ENCODE data around the gene PIAS1.
"Not testable (repeated sequence)": the region's sequence is repeated elsewhere in the genome, so short reads cannot be mapped to it uniquely, and the experiment has no call there.

Gene PIAS1

DNA sequence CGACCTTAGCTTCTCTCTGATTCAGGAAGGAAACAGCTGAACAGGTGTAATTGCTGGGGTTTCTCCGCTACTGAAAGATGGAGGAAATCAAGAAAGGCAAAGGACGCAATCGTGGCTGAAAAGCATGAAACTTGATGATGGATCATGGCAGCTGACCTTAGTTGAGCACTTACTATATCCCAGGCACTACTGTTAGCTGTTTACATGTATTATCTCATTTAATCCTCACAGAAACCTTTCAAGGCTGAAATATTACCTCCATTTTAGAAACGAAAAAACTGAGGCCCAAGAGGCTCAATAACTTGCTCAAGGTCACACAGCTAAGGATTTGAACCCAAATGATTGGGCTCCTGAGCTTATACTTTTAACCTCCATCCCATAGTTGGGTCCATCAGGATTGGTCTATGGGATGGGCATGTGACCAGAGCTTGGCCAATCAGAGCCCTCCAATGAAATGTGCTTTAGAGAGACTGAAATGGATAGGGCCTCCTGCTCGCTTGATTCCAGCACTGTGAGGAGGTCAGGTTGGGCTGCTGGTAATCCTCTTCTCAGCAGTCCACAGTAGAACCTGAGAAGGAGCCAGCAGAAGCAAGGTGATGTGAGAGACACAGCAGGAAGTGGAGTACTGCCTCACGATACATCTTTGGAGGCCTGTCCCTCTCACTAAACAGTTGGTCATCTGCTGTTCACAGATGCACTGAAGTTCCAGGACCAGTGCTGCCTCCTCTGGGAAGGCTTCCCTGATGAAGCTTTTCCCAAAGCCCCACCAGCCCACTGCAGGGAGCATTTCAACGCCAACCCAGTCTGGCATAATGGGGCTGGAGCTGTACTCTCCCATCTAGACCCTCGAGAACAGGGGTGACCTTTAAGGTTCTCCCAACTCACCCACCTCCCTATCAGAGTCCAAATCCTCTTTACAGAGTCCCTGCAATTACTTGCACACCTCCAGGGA, 165.0 kb downstream of the PIAS1 start:
- no peak for DNase-seq (ENCODE audit: low spot score)

DNA sequence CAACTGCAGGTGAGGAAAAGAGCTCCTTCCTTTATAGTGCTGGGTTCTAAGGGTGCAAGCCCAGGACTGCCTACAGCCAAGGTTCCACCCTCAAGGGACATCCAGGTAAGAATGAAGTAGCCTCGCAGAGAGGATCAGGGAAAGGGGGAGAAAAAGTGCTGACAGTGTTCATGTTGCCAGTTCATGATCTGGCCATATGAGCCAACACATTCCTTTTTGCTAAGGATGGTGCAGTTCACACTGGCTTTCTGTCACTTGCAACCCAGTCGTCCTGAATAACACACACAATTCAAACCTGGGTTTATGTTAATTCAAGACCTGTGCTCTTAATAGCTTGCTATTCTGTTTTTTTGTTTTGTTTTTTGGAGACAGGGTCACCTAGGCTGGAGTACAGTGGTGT, 166.4 kb downstream of the PIAS1 start:
- DNase-seq (ENCODE audit: low spot score): no peak

DNA sequence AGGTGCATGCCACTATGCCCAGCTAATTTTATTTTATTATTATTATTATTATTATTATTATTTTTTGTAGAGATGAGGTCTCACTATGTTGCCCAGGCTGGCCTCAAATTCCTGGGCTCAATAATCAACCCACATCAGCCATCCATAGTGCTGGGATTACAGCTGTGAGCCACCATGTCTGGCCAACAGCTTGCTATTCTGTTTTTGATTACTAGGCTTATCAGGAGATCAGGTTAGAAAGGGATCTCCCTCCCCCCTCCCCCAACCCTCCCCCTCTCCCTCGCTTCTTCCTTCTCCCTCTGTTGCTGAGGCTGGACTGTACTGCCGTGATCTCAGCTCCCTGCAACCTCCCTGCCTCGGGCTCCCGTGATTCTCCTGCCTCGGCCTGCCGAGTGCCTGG, 166.9 kb downstream of the PIAS1 start:
- no peak for DNase-seq (ENCODE audit: low spot score)

DNA sequence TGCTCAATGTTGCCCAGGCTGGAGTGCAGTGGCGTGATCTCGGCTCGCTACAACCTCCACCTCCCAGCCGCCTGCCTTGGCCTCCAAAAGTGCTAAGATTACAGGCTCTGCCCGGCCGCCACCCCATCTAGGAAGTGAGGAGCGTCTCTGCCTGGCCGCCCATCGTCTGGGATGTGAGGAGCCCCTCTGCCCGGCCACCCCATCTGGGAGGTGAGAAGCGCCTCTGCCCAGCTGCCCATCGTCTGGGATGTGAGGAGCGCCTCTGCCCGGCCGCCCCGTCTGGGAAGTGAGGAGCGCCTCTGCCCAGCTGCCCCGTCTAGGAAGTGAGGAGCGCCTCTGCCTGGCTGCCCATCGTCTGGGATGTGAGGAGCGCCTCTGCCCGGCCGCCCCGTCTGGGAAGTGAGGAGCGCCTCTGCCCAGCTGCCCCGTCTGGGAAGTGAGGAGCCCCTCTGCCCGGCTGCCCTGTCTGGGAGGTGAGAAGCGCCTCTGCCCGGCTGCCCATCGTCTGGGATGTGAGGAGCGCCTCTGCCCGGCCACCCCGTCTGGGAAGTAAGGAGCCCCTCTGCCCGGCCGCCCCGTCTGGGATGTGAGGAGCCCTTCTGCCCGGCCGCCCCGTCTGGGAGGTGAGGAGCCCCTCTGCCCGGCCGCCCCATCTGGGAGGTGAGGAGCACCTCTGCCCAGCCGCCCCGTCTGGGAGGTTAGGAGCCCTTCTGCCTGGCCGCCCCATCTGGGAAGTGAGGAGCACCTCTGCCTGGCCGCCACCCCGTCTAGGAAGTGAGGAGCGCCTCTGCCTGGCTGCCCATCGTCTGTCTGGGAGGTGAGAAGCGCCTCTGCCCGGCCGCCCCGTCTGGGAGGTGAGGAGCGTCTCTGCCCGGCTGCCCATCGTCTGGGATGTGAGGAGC, 167.7 kb downstream of the PIAS1 start:
- not testable (repeated sequence) for DNase-seq (ENCODE audit: low spot score)

DNA sequence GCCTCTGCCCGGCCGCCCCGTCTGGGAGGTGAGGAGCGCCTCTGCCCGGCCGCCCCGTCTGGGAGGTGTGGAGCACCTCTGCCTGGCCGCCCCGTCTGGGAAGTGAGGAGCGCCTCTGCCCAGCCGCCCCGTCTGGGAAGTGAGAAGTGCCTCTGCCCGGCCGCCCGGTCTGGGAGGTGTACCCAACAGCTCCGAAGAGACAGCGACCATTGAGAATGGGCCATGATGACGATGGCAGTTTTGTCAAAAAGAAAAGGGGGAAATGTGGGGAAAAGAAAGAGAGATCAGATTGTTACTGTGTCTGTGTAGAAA, 168.3 kb downstream of the PIAS1 start:
- DNase-seq (ENCODE audit: low spot score): not testable (repeated sequence)

DNA sequence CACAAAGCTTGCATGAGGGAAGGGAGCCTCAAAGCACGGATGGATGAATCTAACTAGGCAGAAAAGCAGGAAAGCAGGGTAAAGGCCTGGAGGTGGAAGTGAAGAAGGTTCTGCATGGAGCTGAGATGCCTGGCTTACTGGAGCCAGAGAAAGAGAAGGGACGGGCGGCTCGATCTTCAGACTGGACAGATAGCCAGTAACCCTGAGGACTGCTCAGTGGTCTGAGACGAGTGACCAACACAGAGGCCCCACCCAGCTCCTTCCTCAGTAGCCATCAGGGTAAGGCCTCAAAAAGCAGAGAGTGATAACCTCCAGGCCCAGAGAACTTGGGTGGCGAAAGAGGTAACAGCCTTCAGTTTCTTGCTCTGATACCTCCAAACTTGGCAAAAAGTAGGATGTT, 169.1 kb downstream of the PIAS1 start:
- DNase-seq (ENCODE audit: low spot score): no peak

DNA sequence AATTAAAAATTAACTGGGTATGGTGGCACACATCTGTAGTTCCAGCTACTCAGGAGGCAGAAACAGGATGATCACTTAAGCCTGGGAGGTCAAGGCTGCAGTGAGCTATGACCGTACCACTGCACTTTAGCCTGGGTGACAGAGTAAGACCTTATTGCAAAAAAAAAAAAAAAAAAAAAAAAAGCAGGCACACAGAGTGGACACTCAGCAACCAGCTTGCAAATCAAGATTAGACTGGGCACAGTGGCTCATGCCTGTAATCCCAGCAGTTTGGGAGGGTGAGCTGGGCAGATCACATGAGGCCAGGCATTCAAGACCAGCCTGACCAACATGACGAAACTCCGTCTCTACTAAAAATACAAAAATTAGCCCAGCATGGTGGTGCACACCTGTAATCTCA, 170.0 kb downstream of the PIAS1 start:
- DNase-seq (ENCODE audit: low spot score): no peak

DNA sequence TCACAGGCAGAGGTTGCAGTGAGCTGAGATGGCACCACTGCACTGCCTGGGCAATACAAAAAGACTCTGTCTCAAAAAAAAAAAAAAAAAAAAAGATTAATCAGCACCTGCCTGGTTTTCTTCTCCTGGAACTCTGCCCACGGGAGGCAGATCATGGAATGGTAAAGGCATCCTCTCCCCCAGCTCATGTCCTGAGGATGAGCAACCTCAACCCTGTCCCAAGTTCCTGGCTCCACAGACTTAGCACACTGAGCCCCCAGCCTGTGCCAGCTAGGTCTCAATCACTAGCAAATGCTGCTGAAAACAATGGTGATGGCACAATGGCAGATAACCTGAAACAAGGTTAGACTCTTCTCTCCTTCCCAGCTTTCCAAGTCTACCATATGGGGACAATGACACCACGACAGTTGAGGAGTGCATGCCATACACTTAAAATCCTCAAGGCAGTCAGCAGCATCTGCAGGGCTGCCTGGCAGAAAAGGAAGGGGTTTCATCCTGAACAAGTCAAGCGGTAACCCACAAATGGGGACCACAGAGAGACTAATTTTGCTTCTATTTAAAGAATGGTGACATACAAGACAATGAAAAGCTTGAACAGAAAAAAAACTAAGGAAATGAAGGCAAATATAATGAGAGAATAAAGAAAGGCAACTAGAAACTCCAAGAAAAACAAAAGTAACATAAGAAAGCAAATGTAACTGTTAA, 170.6 kb downstream of the PIAS1 start:
- DNase-seq (ENCODE audit: low spot score): no peak

DNA sequence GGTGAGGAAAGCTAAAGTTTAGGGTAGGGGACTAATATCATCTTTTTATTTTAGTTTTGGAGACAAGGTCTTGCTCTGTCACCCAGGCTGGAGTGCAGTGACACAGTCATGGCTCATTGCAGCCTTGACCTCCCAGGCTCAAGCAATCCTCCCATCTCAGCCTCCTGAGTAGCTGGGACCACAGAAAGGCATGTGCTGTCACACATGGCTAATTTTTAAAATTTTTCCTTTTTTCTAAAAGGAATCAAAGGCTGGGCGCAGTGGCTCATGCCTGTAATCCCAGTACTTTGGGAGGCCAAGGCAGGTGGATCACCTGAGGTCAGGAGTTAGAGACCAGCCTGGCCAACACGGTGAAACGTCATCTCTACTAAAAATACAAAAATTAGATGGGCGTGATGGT, 171.3 kb downstream of the PIAS1 start:
- DNase-seq (ENCODE audit: low spot score): not testable (repeated sequence)

DNA sequence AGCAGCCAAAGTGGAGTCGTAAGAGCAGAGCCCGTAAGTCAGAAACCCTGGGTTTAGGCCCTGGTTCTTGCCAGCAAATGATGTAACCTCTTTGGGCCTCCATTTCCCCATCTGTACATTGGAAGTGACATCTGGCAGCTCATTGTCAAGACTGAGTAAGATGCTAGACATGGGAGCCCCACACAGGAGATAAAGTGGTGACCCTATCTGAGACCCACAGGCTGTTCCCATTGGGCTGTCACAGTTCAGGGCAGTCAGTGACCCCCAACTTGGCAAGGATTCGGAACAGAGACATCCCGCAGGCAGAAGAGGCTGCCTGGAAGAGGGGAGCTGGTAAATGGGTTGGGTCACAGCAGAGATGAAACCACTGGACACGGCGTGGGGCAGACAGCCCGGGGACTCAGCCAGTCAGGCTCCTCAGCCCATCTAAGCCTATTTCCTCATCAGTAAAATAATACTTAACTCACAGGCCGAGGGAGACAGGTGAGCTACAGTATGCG, 173.6 kb downstream of the PIAS1 start:
- no peak for DNase-seq (ENCODE audit: low spot score)

DNA sequence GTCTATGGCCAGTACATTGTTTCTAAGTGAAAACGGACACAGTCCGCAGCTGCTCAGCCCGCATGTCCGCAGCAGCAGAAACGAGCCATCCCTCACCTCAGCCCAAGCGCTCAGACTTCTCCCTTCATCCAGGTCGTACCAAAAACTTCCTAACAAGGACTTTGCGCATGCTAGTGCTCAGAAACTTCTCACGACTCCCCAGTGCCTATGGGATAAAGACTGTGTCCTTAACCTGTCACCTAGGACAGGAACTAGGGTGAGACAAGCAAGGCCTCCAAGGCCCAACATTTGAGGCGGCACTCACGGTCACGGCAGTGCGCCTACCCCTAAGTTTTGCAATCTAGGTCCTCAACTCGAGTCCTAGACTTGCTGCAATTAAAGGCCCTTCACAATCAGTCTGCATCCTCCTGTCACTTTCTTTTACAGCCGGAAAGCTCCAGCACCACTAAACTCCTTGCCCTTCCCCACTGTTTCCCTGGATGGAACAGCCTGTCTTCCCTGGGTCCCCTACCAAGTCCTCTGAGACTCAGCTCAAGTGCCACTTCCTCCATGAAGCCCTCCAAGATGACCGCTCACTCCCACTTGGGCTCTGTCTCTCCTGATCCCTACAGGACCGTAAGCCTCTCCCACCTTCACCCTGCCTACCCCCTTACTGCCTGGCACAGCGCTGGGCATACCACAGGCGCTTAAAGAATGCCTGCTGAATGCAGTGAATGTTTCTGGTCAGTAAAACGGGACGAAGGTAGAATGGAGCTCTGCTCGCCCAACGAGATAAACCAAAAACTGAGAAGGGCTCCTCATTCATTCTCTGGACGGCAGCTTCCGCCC, 174.2 kb downstream of the PIAS1 start:
- peak; percentile 43 for DNase-seq (ENCODE audit: low spot score)

DNA sequence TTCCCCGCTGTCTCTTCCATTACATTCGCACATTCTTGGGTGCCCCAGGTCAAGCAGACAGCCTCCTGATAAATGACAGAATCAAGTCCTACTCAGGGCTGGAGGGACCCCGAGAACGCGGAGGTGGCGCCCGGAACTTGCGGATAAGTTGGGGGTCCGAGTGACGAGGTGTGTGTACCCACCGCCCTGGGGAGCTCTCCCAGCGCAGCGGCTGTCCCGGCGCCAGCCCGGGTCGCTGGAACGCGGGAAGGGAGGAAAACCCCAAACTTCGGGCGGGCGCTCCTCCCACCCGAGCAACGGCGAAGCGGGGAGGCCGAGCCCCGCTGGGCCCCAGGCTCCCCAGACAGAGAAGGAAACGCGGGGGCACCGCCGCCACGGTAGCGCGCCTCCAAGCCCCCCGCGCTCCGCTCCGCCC, 174.9 kb downstream of the PIAS1 start:
- no peak for DNase-seq (ENCODE audit: low spot score)

DNA sequence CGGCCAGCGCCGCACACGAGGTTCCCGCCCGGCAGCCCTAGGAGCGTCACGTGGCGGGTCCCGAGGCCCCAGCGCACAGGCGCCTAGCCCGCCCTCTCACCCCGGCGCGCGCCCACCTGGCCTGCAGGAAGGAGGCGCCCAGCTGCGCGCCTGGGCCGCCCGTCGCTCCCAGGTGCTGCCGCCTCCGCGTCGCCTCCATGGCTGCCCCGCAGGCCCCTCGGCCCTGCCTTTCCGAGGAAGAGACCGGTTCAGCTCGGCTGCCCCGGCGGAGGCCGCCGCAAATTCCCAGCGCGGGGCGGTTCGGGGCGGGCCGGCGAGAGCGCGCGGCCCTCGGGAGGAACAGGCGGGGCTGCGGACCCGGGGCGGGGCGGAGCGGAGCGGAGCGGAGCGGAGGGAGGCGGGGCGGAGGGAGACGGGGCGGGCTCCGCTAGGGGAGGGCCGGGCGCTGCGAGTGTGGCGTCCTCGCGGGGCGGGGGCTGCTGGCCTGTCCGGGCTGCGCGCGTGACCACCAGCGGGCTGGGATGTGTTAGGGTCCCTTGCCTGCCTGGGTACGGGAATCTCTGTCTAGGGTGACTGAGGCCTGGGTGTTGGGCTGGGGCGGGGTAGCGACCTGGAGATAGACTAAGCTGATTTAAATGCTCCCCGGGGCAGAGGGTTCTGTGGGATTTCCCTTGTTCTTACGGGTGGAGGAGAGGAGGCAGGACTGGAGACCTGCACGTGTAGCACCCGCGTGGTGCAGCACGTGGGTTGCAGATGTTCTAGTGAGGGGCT, 175.5 kb downstream of the PIAS1 start, which contains the start of gene CLN6:
CLN6 (minus strand) TSS at position 343 of the 771 bp plus-strand sequence; CDS start at position 199, 144 bp downstream.
- DNase-seq (ENCODE audit: low spot score): peak; percentile 96

DNA sequence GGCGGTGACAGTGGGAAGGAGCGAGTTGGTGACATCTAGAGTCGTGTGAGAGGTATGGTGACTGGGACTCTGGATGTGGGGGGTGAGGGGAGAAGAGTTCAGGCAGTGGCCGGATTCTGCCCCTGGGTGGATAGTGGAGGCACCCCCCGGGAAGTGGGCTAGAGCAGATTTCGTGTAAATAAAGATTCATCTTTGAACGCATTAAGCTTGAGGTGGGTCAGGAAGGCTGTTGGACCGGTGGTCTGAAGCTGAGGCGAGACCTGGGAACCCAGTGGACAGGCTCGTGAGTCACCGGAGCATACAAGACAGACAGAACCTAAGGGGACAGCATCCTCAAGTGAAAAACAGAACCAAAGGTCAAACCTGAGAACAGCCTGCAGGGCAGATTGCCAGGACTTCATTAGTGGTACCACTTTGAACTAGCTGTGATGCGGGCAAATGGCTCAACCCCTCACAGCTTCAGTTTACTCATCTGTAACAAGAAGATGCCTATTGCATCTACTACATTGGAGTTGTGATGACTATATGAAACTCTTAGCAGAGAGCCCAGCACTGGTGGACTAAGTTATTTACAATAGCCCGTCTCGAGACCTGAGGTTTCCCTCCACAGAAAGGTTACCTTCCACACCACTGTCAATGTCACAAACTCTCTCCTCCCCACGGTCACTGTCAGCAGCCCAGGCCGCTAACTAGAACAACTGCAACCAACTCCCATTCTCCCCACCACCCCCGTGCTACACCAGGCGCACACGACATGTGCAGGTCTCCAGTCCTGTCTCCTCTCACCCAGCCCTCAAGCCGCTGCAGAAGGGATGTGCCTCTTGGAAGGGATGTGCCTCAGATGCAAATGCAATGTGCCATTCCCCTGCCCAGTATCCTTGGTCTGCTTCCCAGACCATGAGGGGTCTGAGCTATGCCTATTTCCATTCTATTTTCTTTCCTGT, 176.3 kb downstream of the PIAS1 start:
- peak; percentile 5 for DNase-seq (ENCODE audit: low spot score)

DNA sequence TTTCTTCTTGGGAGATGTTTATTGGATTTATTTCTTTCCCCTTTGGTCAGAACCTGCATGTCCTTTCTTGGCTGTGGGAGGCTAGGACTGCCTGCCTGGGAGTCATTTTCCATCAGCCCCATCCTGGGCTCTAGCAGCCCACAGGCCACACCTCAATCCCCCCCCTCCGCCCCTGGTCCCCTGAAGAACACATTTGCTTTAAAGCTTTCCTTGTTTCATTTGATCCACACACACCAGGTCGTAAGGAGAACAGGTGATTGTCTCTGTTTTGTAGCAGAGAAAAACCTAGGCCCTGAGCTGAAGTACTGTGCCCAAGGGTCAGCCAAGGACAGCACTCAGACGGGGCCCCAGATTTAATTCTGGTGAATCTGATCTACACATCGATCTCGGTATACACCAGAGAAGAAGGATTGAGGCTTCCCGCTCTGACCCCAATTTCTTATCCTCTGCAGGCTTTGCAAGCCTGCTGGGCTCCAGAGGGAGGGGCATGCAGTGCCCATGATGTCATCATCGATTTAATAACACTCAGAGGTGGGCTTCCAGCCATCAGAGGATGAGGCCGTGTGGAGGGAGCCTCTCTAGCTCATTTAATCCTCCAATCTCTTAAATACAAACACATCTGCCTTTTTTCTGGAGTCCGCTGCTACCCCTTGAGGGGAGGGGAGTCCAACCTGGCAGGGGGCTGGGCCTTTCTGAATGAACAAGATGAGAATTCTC, 177.1 kb downstream of the PIAS1 start:
- peak; percentile 1 for DNase-seq (ENCODE audit: low spot score)

DNA sequence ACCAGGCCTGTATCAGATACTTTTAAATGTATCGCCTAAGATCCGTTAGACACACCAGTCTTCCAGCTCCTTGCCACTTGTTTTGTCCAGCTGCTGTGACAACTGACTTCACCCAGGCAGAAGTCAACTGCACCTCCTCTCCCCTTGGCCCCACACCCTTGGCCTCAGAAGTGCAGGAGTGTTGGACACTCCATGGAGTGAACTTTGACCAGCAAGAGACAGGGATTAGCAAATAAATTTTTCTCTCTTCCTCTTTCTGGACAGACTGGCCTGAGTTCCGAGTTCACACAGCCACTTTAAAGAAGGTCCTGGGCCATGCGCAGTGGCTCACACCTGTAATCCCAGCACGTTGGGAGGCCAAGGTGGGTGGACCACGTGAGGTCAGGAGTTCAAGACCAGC, 178.3 kb downstream of the PIAS1 start:
- no peak for DNase-seq (ENCODE audit: low spot score)

DNA sequence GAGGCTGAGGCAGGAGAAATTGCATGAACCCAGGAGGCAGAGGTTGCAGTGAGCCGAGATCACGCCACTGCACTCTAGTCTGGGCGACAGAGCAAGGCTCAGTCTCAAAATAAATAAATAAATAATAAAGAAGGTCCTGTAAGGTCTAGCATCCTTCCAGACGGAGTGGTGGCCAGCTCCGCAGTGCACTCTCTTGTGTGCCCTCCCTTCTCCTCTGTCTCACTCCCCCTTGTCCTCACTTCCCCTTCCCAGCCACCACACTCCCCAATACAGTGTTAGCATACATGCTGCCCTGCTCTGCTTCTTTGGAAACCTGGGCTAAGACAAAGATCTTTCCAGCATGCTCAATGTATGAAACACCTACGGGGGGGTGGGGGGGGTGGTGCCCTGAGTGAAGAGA, 178.8 kb downstream of the PIAS1 start:
- no peak for DNase-seq (ENCODE audit: low spot score)

DNA sequence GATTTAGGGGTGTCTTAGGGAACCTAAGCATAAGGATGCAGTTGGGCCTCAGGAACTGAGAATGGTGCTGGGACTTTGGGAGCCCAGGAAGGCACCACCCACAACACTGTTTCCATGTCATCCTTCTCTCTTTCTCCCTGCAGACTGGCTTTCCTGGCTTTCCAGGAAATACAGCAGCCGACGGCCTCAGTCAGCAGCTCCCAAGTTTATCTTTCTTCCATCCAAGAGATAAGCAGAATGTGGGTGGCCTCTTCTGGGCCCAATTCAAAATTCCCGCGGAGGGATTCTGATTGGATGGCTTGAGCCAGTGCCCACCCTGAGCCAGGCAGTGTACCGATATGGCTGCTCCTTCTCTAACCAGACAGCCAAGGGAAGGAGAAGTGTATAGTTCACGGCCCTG, 179.9 kb downstream of the PIAS1 start:
- no peak for DNase-seq (ENCODE audit: low spot score)

DNA sequence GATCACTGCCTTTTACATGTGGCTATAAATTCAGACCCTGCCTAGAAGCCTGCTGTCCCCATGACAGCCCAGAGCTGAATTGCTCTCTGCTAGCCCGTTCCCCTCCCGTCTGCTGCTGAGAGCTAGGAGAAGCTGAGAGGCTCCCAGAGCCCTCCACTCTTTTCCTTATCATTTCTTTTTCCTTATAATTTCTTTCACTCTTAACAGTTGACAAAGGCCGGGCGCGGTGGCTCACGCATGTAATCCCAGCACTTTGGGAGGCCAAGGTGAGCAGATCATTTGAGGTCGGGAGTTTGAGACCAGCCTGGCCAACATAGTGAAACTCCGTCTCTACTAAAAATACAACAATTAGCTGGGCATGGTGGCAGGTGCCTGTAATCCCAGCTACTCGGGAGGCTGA, 180.4 kb downstream of the PIAS1 start:
- DNase-seq (ENCODE audit: low spot score): not testable (repeated sequence)
